GM23338 (cell line): ENCODE measurements around the gene IL1RAPL2. TPM values are rescaled to one million over a fixed set of nuclear protein-coding genes. Genes with fewer than 3 reads are reported as not detected.

Source experiments
- ATAC-seq: fragments of 200-7000 bp; cut with Tn5 transposase; 3 replicates; pipeline ENCODE4 v1.9.1; 2020
- DNase-seq: peaks from one replicate; pipeline ENCODE4 v3.0.0-alpha.2; 2015; ENCODE audit warnings: low spot score
- H2AFZ ChIP-seq: fragments of 200-600 bp; sonication (generic); 2 replicates; pipeline ENCODE4 v1.8.0; 2016; ENCODE audit warnings: antibody characterized with exemption, mild to moderate bottlenecking, moderate library complexity
- H3F3A ChIP-seq: fragments of 200-600 bp; sonication (generic); replicated peaks from 2 replicates; pipeline ENCODE4 v1.8.0; 2017; ENCODE audit warnings: antibody characterized with exemption, mixed run types, low read depth
- H3K27ac ChIP-seq: fragments of 200-600 bp; sonication (generic); 2 replicates; pipeline ENCODE4 v1.6.1; 2016; ENCODE audit warnings: low read depth
- H3K27me3 ChIP-seq: fragments of 200-600 bp; sonication (generic); 2 replicates; pipeline ENCODE4 v1.8.0; 2016; ENCODE audit warnings: mild to moderate bottlenecking, mixed run types, moderate library complexity; ENCODE audit not compliant: insufficient read depth
- H3K36me3 ChIP-seq: fragments of 200-600 bp; sonication (generic); 2 replicates; pipeline ENCODE4 v1.8.0; 2016; ENCODE audit warnings: mild to moderate bottlenecking; ENCODE audit not compliant: insufficient read depth
- H3K4me1 ChIP-seq: fragments of 200-600 bp; sonication (generic); 2 replicates; pipeline ENCODE4 v1.8.0; 2016; ENCODE audit warnings: mild to moderate bottlenecking, moderate library complexity; ENCODE audit not compliant: insufficient read depth
- H3K4me2 ChIP-seq: fragments of 200-600 bp; sonication (generic); 2 replicates; pipeline ENCODE4 v1.7.1; 2017; ENCODE audit warnings: mixed run types
- H3K4me3 ChIP-seq: fragments of 200-600 bp; sonication (generic); 2 replicates; pipeline ENCODE4 v1.6.1; 2016; ENCODE audit warnings: mixed run types
- H3K79me2 ChIP-seq: fragments of 200-600 bp; sonication (generic); replicated peaks from 2 replicates; pipeline ENCODE4 v1.8.0; 2017; ENCODE audit warnings: mild to moderate bottlenecking; ENCODE audit not compliant: insufficient read depth
- H3K9me2 ChIP-seq: fragments of 200-600 bp; sonication (generic); 2 replicates; pipeline ENCODE4 v1.8.0; 2017; ENCODE audit not compliant: insufficient read depth
- H4K20me1 ChIP-seq: fragments of 200-600 bp; sonication (generic); replicated peaks from 2 replicates; pipeline ENCODE4 v1.8.0; 2017; ENCODE audit warnings: mild to moderate bottlenecking; ENCODE audit not compliant: insufficient read depth
- H3K27ac Mint-ChIP-seq: 2 replicates; pipeline ENCODE4 v1.8.0; 2020; ENCODE audit warnings: inconsistent platforms, mild to moderate bottlenecking, moderate library complexity, mixed read lengths
- H3K27me3 Mint-ChIP-seq: 3 replicates; pipeline ENCODE4 v1.8.0; 2022; ENCODE audit warnings: low read depth, mild to moderate bottlenecking, moderate library complexity, mixed read lengths, inconsistent platforms; ENCODE audit not compliant: insufficient read depth, poor library complexity
- H3K36me3 Mint-ChIP-seq: 3 replicates; pipeline ENCODE4 v1.8.0; 2021; ENCODE audit warnings: low read depth, mild to moderate bottlenecking, inconsistent platforms, moderate library complexity, mixed read lengths
- H3K4me1 Mint-ChIP-seq: 3 replicates; pipeline ENCODE4 v1.8.0; 2020; ENCODE audit warnings: mild to moderate bottlenecking, inconsistent platforms, mixed read lengths
- H3K4me3 Mint-ChIP-seq: 3 replicates; pipeline ENCODE4 v1.8.0; 2021; ENCODE audit warnings: moderate library complexity, mild to moderate bottlenecking, inconsistent platforms, mixed read lengths
- H3K9me3 Mint-ChIP-seq: 3 replicates; pipeline ENCODE4 v1.8.0; 2020; ENCODE audit warnings: moderate library complexity, mild to moderate bottlenecking, inconsistent platforms, mixed read lengths
- CREB1 ChIP-seq: fragments of 250-450 bp; sonication (Bioruptor Pico); IDR thresholded peaks from 2 replicates; pipeline ENCODE4 v1.5.0; 2020; ENCODE audit warnings: low read depth, mild to moderate bottlenecking, moderate library complexity
- ETS1 ChIP-seq: IDR thresholded peaks from 2 replicates; pipeline ENCODE4 v1.6.1; 2016; ENCODE audit warnings: antibody characterized with exemption
- EZH2 ChIP-seq: fragments of 200-600 bp; sonication (generic); IDR thresholded peaks from one replicate; pipeline ENCODE4 v1.8.0; 2017; ENCODE audit warnings: antibody characterized with exemption, mild to moderate bottlenecking, low read depth; ENCODE audit not compliant: unreplicated experiment
- EZH2phosphoT487 ChIP-seq: fragments of 200-600 bp; sonication (generic); IDR thresholded peaks from one replicate; pipeline ENCODE4 v1.8.1; 2018; ENCODE audit warnings: antibody characterized with exemption; ENCODE audit not compliant: unreplicated experiment
- JUNB ChIP-seq: IDR thresholded peaks from one replicate; pipeline ENCODE4 v1.6.1; 2016; ENCODE audit warnings: antibody characterized with exemption; ENCODE audit not compliant: unreplicated experiment
- NANOG ChIP-seq: IDR thresholded peaks from 2 replicates; pipeline ENCODE4 v1.6.1; 2016; ENCODE audit warnings: antibody characterized with exemption, borderline replicate concordance
- POLR2AphosphoS5 ChIP-seq: IDR thresholded peaks from 2 replicates; pipeline ENCODE4 v1.6.1; 2016; ENCODE audit warnings: antibody characterized with exemption, low read depth
- REST ChIP-seq: IDR thresholded peaks from one replicate; pipeline ENCODE4 v1.6.1; 2018; ENCODE audit warnings: antibody characterized with exemption; ENCODE audit not compliant: unreplicated experiment
- STAT1 ChIP-seq: IDR thresholded peaks from one replicate; pipeline ENCODE4 v1.6.1; 2016; ENCODE audit warnings: antibody characterized with exemption; ENCODE audit not compliant: unreplicated experiment
- ZNF114 ChIP-seq: fragments of 250-450 bp; sonication (Bioruptor Pico); IDR thresholded peaks from 2 replicates; pipeline ENCODE4 v1.5.0; 2020; ENCODE audit warnings: mild to moderate bottlenecking, moderate library complexity
- ZNF331 ChIP-seq: fragments of 250-450 bp; sonication (Bioruptor Pico); IDR thresholded peaks from 2 replicates; pipeline ENCODE4 v1.5.0; 2020; ENCODE audit warnings: low read depth, mild to moderate bottlenecking, moderate library complexity
- polyA plus RNA-seq: library from polyadenylated mRNA; unstranded; fragments of >200 nt; fragmentation: Nextera tagmentation; extraction: Ambion mirVana; gene quantifications from 2 replicates; pipeline ENCODE4 v1.2.1, GENCODE V29; 2016
- total RNA-seq: library from RNA; depleted of rRNA; stranded (reverse); fragments of >200 nt; shearing (Covaris generic); gene quantifications from 2 replicates; pipeline ENCODE4 v1.2.3, GENCODE V29; 2014
- TF ChIP-seq, protein P1 (sequence below), 2 experiments: fragments of 200-600 bp in 1 of 2; sonication (generic) in 1 of 2; conservative IDR thresholded peaks; 2 replicates each; pipeline versions ENCODE4 v1.5.1 to v1.6.1; 2016 to 2017; ENCODE audit warnings: antibody characterized with exemption in 2 of 2, low read depth in 2 of 2, mild to moderate bottlenecking in 2 of 2, moderate library complexity in 1 of 2
- TF ChIP-seq, protein P2 (sequence below): fragments of 250-450 bp; sonication (Bioruptor Pico); IDR thresholded peaks from 2 replicates; pipeline ENCODE4 v1.5.0; 2020; ENCODE audit warnings: mild to moderate bottlenecking, moderate library complexity

The IL1RAPL2 gene
- total and polyA plus RNA-seq, 2 experiments from 2014 or later: 0.80 to 0.94 TPM

- H3F3A ChIP-seq: no peaks in the 10 kb centered on the region
- H3K4me2 ChIP-seq: no peak overlapping the region
- DNase-seq (no peak), ATAC-seq (no peak)
- no peaks in the 10 kb centered on the region for H3K36me3 ChIP-seq
- no peak overlapping the region for H3K27ac Mint-ChIP-seq
- H3K4me1 Mint-ChIP-seq: no peaks in the 10 kb centered on the region; the same call in 2 of the 3 replicates
- no peak overlapping the region for H3K27ac ChIP-seq
- no peak overlapping the region for H3K4me3 ChIP-seq
- H3K36me3 Mint-ChIP-seq: no peaks in the 10 kb centered on the region
- no peaks in the 10 kb centered on the region for H3K27me3 ChIP-seq
- H3K27me3 Mint-ChIP-seq: no peaks in the 10 kb centered on the region
- no peaks in the 10 kb centered on the region for H3K4me1 ChIP-seq
- no peak overlapping the region for H3K4me3 Mint-ChIP-seq
- no peaks in the 10 kb centered on the region for H4K20me1 ChIP-seq
- no peaks in the 10 kb centered on the region for H3K79me2 ChIP-seq
- no peaks in the 10 kb centered on the region for H3K9me2 ChIP-seq
- no peaks in the 10 kb centered on the region for H3K9me3 Mint-ChIP-seq
- TF ChIP-seq ETS1 (no peak), JUNB (no peak), NANOG (no peak), EZH2 (no peak), REST (no peak), STAT1 (no peak), ZNF114 (CRISPR knock-in tag) (no peak), CREB1 (CRISPR knock-in tag) (no peak), EZH2phosphoT487 (no peak), POLR2AphosphoS5 (no peak), ZNF331 (no peak)
- TF ChIP-seq, protein P1, sequence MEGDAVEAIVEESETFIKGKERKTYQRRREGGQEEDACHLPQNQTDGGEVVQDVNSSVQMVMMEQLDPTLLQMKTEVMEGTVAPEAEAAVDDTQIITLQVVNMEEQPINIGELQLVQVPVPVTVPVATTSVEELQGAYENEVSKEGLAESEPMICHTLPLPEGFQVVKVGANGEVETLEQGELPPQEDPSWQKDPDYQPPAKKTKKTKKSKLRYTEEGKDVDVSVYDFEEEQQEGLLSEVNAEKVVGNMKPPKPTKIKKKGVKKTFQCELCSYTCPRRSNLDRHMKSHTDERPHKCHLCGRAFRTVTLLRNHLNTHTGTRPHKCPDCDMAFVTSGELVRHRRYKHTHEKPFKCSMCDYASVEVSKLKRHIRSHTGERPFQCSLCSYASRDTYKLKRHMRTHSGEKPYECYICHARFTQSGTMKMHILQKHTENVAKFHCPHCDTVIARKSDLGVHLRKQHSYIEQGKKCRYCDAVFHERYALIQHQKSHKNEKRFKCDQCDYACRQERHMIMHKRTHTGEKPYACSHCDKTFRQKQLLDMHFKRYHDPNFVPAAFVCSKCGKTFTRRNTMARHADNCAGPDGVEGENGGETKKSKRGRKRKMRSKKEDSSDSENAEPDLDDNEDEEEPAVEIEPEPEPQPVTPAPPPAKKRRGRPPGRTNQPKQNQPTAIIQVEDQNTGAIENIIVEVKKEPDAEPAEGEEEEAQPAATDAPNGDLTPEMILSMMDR (conservative IDR thresholded peaks at IDR 0.05; ENCODE audit: low read depth in 2 of 2): no peak
- TF ChIP-seq, protein P2, sequence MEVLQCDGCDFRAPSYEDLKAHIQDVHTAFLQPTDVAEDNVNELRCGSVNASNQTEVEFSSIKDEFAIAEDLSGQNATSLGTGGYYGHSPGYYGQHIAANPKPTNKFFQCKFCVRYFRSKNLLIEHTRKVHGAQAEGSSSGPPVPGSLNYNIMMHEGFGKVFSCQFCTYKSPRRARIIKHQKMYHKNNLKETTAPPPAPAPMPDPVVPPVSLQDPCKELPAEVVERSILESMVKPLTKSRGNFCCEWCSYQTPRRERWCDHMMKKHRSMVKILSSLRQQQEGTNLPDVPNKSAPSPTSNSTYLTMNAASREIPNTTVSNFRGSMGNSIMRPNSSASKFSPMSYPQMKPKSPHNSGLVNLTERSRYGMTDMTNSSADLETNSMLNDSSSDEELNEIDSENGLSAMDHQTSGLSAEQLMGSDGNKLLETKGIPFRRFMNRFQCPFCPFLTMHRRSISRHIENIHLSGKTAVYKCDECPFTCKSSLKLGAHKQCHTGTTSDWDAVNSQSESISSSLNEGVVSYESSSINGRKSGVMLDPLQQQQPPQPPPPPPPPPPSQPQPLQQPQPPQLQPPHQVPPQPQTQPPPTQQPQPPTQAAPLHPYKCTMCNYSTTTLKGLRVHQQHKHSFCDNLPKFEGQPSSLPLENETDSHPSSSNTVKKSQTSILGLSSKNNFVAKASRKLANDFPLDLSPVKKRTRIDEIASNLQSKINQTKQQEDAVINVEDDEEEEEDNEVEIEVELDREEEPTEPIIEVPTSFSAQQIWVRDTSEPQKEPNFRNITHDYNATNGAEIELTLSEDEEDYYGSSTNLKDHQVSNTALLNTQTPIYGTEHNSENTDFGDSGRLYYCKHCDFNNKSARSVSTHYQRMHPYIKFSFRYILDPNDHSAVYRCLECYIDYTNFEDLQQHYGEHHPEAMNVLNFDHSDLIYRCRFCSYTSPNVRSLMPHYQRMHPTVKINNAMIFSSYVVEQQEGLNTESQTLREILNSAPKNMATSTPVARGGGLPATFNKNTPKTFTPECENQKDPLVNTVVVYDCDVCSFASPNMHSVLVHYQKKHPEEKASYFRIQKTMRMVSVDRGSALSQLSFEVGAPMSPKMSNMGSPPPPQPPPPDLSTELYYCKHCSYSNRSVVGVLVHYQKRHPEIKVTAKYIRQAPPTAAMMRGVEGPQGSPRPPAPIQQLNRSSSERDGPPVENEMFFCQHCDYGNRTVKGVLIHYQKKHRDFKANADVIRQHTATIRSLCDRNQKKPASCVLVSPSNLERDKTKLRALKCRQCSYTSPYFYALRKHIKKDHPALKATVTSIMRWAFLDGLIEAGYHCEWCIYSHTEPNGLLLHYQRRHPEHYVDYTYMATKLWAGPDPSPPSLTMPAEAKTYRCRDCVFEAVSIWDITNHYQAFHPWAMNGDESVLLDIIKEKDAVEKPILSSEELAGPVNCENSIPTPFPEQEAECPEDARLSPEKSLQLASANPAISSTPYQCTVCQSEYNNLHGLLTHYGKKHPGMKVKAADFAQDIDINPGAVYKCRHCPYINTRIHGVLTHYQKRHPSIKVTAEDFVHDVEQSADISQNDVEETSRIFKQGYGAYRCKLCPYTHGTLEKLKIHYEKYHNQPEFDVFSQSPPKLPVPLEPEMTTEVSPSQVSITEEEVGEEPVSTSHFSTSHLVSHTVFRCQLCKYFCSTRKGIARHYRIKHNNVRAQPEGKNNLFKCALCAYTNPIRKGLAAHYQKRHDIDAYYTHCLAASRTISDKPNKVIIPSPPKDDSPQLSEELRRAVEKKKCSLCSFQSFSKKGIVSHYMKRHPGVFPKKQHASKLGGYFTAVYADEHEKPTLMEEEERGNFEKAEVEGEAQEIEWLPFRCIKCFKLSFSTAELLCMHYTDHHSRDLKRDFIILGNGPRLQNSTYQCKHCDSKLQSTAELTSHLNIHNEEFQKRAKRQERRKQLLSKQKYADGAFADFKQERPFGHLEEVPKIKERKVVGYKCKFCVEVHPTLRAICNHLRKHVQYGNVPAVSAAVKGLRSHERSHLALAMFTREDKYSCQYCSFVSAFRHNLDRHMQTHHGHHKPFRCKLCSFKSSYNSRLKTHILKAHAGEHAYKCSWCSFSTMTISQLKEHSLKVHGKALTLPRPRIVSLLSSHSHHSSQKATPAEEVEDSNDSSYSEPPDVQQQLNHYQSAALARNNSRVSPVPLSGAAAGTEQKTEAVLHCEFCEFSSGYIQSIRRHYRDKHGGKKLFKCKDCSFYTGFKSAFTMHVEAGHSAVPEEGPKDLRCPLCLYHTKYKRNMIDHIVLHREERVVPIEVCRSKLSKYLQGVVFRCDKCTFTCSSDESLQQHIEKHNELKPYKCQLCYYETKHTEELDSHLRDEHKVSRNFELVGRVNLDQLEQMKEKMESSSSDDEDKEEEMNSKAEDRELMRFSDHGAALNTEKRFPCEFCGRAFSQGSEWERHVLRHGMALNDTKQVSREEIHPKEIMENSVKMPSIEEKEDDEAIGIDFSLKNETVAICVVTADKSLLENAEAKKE (CRISPR knock-in tag): no peak
- no peak overlapping the region for H2AFZ ChIP-seq
These were observed 1187.4 kb downstream of the IL1RAPL2 start for GRCh38 chrX:105753411-105753810.
